ENCODE data around the gene CERS6. TPM values are rescaled to one million over a fixed set of nuclear protein-coding genes. Genes with fewer than 3 reads are reported as not detected.
"Not testable (repeated sequence)": the region's sequence is repeated elsewhere in the genome, so short reads cannot be mapped to it uniquely, and the experiment has no call there.

The CERS6 gene
- total and polyA plus RNA-seq, 12 donors: 5.0 to 110 (median 29.6) TPM

- TF ChIP-seq POLR2A (IDR thresholded peaks at IDR 0.05): no peak
- TF ChIP-seq CTCF (IDR thresholded peaks at IDR 0.05): no peak
- DNase-seq: no peak
- intact Hi-C loops (cut with DNase I): no loop called here
- H3K36me3 ChIP-seq (replicated peaks in 1 of 2): no peaks in the 10 kb centered on the region
- no peak overlapping the region for H3K27ac ChIP-seq
- H3K4me1 ChIP-seq (replicated peaks in 1 of 2): peaks cover 0 to 7% of the 10 kb centered on the region in 2 donors
- H3K9me3 ChIP-seq (replicated peaks in 1 of 3): no peaks in the 10 kb centered on the region
- no peaks in the 10 kb centered on the region for H3K27me3 ChIP-seq
- H3K4me3 ChIP-seq: no peak overlapping the region
- WGBS, 4 donors: 67 to 79% (median 71%) methylated on average over 3 of the region's 3 CpGs
These were observed 205.8 kb downstream of the CERS6 start for GRCh38 chr2:168661863-168662256.

- intact Hi-C loops (cut with DNase I): no loop called here
- Histone ChIP-seq H3K4me1 (replicated peaks in 1 of 2) (peaks cover 0 to 7% of the 10 kb centered on the region in 2 donors), H3K9me3 (replicated peaks in 1 of 3) (no peaks in the 10 kb centered on the region), H3K27me3 (no peaks in the 10 kb centered on the region), H3K4me3 (no peak overlapping the region), H3K27ac (no peak overlapping the region), H3K36me3 (replicated peaks in 1 of 2) (no peaks in the 10 kb centered on the region)
- TF ChIP-seq CTCF (IDR thresholded peaks at IDR 0.05) (no peak), POLR2A (IDR thresholded peaks at IDR 0.05) (no peak)
- 94 to 96% (median 95%) methylated on average over 7 of the region's 7 CpGs for WGBS, 4 donors
- no peak for DNase-seq
These were observed 206.7 kb downstream of the CERS6 start for GRCh38 chr2:168662651-168663208.

GRCh38 chr2:168663993-168664392 lies 207.9 kb downstream of the CERS6 start:
- H3K27ac ChIP-seq: no peak overlapping the region
- no peak for DNase-seq
- H3K36me3 ChIP-seq (replicated peaks in 1 of 2): no peaks in the 10 kb centered on the region
- H3K4me1 ChIP-seq (replicated peaks in 1 of 2): peaks cover 0 to 7% of the 10 kb centered on the region in 2 donors
- 88 to 92% (median 89%) methylated on average over 3 of the region's 3 CpGs for WGBS, 4 donors
- H3K27me3 ChIP-seq: no peaks in the 10 kb centered on the region
- TF ChIP-seq POLR2A (IDR thresholded peaks at IDR 0.05) (no peak), CTCF (IDR thresholded peaks at IDR 0.05) (no peak)
- H3K4me3 ChIP-seq: no peak overlapping the region
- H3K9me3 ChIP-seq (replicated peaks in 1 of 3): no peaks in the 10 kb centered on the region
- intact Hi-C loops (cut with DNase I): no loop called here

GRCh38 chr2:168664715-168665114 lies 208.6 kb downstream of the CERS6 start:
- WGBS, 4 donors: 83 to 94% (median 89%) methylated on average over 3 of the region's 3 CpGs
- intact Hi-C loops (cut with DNase I); DNase-seq; H3K4me1 ChIP-seq (replicated peaks in 1 of 2); H3K9me3 ChIP-seq (replicated peaks in 1 of 3); H3K36me3 ChIP-seq (replicated peaks in 1 of 2); H3K4me3 ChIP-seq; H3K27me3 ChIP-seq; H3K27ac ChIP-seq: not testable (repeated sequence)

- H3K4me1 ChIP-seq (replicated peaks in 1 of 2): peaks cover 0 to 7% of the 10 kb centered on the region in 2 donors
- H3K4me3 ChIP-seq: no peak overlapping the region
- H3K27me3 ChIP-seq: no peaks in the 10 kb centered on the region
- DNase-seq: no peak
- TF ChIP-seq POLR2A (IDR thresholded peaks at IDR 0.05) (no peak), CTCF (IDR thresholded peaks at IDR 0.05) (no peak)
- H3K36me3 ChIP-seq (replicated peaks in 1 of 2): no peaks in the 10 kb centered on the region
- 89 to 95% (median 91%) methylated on average over 1 of the region's 1 CpG for WGBS, 4 donors
- no peaks in the 10 kb centered on the region for H3K9me3 ChIP-seq (replicated peaks in 1 of 3)
- intact Hi-C loops (cut with DNase I): no loop called here
- H3K27ac ChIP-seq: no peak overlapping the region
These were observed 210.3 kb downstream of the CERS6 start for GRCh38 chr2:168666339-168666738.
